Mammary microvascular endothelial cell (primary cell): ENCODE data around the gene OR51D1. TPM values are rescaled to one million over a fixed set of nuclear protein-coding genes. Genes with fewer than 3 reads are reported as not detected.

Experiments used
- total RNA-seq: library from RNA; depleted of rRNA; stranded (reverse); fragments of >200 nt; gene quantifications from 2 replicates; pipeline ENCODE4 v1.2.3, GENCODE V29; 2015

OR51D1 gene, protein sequence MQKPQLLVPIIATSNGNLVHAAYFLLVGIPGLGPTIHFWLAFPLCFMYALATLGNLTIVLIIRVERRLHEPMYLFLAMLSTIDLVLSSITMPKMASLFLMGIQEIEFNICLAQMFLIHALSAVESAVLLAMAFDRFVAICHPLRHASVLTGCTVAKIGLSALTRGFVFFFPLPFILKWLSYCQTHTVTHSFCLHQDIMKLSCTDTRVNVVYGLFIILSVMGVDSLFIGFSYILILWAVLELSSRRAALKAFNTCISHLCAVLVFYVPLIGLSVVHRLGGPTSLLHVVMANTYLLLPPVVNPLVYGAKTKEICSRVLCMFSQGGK
- not detected in 2 replicates for total RNA-seq

DNA sequence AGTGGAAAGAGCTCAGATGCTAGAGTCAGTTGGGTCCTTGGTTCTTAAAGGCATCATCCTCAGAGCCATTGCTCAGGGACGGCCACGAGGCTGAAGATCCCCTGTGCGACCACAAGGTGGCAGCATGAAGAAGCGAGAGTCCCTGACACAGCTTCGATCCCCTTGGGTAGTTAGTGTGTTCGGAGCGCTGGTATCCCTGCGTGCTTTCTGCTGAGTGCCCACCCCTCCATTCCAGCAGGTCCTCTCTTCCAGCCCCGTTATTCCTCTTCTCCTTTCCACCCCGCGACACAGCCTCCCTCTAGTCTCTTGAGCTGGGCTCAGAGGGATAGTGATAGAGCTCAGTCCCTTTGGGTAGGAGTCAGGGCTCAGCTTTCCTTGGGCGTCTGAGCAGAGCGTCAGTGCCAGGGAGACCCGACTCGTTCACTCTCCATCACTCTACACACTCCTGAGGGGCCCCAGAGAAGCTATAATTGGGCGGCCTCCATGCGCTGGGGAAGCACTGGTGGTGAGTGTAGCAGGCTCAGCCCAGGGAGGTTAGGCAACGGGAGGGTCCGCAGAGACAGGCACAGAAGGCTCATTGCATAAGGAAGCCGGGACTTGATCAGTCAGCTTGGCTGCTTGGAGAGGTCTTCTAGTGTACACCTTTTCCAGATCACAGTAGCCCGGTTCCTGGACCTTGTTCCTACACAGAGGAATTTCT lies at the start of gene OR51D1:
Gene OR51D1, plus strand, starts transcription at position 516 of the 700 bp plus-strand sequence. CDS start 2,314 bp downstream, outside the sequence.

GRCh38 chr11:4593739-4594138 lies 43.5 kb upstream of the OR51D1 start, which contains the start of gene OR52I1:
OR52I1 (plus strand) TSS chr11:4594039; CDS start chr11:4594039, 0 bp downstream.

DNA sequence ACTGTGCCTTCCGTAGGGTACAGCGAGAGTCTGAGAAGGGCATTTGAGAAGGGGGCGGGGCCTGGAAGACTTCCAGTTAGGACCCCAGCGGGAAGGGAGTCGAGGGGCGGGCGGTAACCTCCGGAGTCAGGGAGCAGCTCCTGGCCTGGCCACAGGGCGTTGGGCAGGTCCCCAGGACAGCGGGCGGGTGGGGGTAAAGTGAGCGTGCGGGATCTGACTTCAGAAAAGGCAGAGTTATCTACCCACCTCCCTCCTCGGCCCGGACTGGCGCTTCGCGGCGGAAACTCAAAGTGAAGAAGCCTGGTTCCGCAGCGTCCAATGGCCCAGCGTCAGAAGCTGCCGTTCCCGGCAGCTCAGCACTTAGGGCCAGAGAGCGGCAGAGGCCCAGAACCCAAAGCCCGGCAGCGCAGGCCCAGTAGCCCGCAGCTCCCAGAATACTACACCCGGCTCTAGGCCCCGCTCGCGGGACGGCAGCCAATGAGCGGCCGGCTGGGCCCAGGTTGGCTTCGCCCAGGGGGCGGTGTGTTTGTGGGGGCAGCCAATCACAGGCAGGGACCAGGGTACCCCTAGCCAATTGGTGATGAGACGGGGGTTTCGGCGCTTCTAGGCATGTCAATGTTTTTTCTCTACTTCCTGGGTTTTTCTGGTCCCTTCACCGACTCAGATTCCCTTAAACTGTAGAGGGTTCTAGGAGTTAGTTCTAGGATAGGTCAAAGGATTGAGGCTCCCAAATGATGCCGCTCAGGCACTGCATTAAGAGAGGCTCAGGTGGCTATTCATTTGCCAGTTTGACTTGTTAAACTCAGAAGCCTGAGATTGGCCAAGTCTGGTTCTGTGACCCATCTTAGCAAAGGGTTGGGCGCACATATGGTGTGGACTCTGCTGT lies 29.3 kb upstream of the OR51D1 start, which contains the start of gene TRIM68:
Gene TRIM68, minus strand, starts transcription at position 451 of the 886 bp plus-strand sequence. CDS start 2,727 bp downstream, outside the sequence.

GRCh38 chr11:4643682-4644081 lies 6.4 kb downstream of the OR51D1 start, which contains the start of gene OR51E1:
OR51E1 (plus strand) TSS chr11:4643982; CDS start chr11:4652527, 8,545 bp downstream.

Other genes starting within 250 kb of the OR51D1 start
- 37.4 and 44.1 TPM in 2 replicates for gene TRIM21, start 243.8 kb upstream of the OR51D1 start, total RNA-seq
- not detected in 2 replicates for gene OR52K2, start 188.2 kb upstream of the OR51D1 start, total RNA-seq
- not detected in 2 replicates for gene OR52K1, start 154.8 kb upstream of the OR51D1 start, total RNA-seq
- not detected in 2 replicates for gene OR52M1, start 92.3 kb upstream of the OR51D1 start, total RNA-seq
- gene OR52I2, start 55.7 kb upstream of the OR51D1 start, total RNA-seq = not detected in 2 replicates
- not detected in 2 replicates for gene OR52I1, start 43.4 kb upstream of the OR51D1 start, total RNA-seq
- 7.4 and 12.7 TPM in 2 replicates for gene TRIM68, start 29.2 kb upstream of the OR51D1 start, total RNA-seq
- gene OR51E1, start 6.5 kb downstream of the OR51D1 start, total RNA-seq = not detected in 2 replicates
- not detected in 2 replicates for gene OR51E2, start 60.4 kb downstream of the OR51D1 start, total RNA-seq
- not detected in 2 replicates for gene MMP26, start 67.3 kb downstream of the OR51D1 start, total RNA-seq
- gene OR51F1, start 132.5 kb downstream of the OR51D1 start, total RNA-seq = not detected in 2 replicates
- not detected in 2 replicates for gene OR52R1, start 166.9 kb downstream of the OR51D1 start, total RNA-seq
- gene OR51F2, start 183.8 kb downstream of the OR51D1 start, total RNA-seq = not detected in 2 replicates
- gene OR51S1, start 211.7 kb downstream of the OR51D1 start, total RNA-seq = not detected in 2 replicates
- not detected in 2 replicates for gene OR51T1, start 244.4 kb downstream of the OR51D1 start, total RNA-seq